SJCRH30 (cell line): ENCODE results near the gene CEMIP. TPM values are rescaled to one million over a fixed set of nuclear protein-coding genes. Genes with fewer than 3 reads are reported as not detected.

Experiments used
- DNase-seq, 2 experiments: peaks; one replicate each; pipeline ENCODE4 v3.0.0-alpha.2; 2015 to 2020
- H3K27ac ChIP-seq: fragments of 250-450 bp; sonication (Bioruptor Pico); 2 replicates; pipeline ENCODE4 v1.5.1; 2020; ENCODE audit warnings: mild to moderate bottlenecking, moderate library complexity
- H3K27me3 ChIP-seq: fragments of 250-450 bp; sonication (Bioruptor Pico); 2 replicates; pipeline ENCODE4 v1.5.1; 2020; ENCODE audit warnings: mild to moderate bottlenecking, moderate library complexity
- H3K36me3 ChIP-seq: fragments of 250-450 bp; sonication (Bioruptor Pico); 2 replicates; pipeline ENCODE4 v1.5.1; 2020; ENCODE audit warnings: mild to moderate bottlenecking, moderate library complexity
- H3K4me1 ChIP-seq: fragments of 250-450 bp; sonication (Bioruptor Pico); 2 replicates; pipeline ENCODE4 v1.5.1; 2020; ENCODE audit warnings: mild to moderate bottlenecking, moderate library complexity
- H3K4me3 ChIP-seq: fragments of 250-450 bp; sonication (Bioruptor Pico); 2 replicates; pipeline ENCODE4 v1.5.1; 2020; ENCODE audit warnings: mild to moderate bottlenecking, moderate library complexity
- H3K9me3 ChIP-seq: fragments of 250-450 bp; sonication (Bioruptor Pico); replicated peaks from 2 replicates; pipeline ENCODE4 v1.5.1; 2020; ENCODE audit warnings: mild to moderate bottlenecking, moderate library complexity
- total RNA-seq: library from RNA; depleted of rRNA; stranded (reverse); fragments of >200 nt; shearing (Covaris generic); gene quantifications from 2 replicates; pipeline ENCODE4 v1.2.3, GENCODE V29; 2014

The CEMIP gene
- total RNA-seq, 1 experiment from 2014 or later, result 0.20 TPM

DNA sequence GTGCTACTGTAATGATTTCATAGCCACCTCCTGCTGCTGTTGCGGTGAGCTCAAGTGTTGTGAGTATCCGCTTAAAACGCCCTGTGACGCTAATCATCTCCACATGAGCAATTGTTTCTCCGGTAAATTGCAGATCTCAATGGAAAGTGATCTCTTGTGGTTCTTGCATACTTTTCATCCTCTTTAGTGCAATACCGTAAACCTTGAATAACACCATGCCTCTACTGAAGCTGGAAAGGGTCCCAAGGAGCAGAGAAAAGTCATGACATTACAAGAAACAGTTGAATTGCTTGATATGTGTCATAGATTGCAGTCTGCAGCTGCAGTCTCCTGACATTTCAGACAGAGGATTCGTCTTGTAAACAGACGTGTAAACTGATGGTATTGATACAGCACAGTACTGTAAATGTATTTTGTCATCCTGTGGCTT, 6.0 kb upstream of the CEMIP start:
- H3K27me3 ChIP-seq, result no peaks in the 10 kb centered on the region
- no peaks in the 10 kb centered on the region for H3K9me3 ChIP-seq
- no peak overlapping the region for H3K27ac ChIP-seq
- H3K4me3 ChIP-seq, result no peak overlapping the region
- no peaks in the 10 kb centered on the region for H3K4me1 ChIP-seq
- no peaks in the 10 kb centered on the region for H3K36me3 ChIP-seq
- no peak for DNase-seq

GRCh38 chr15:80773792-80774352, 5.3 kb upstream of the CEMIP start:
- Histone ChIP-seq H3K36me3 (no peaks in the 10 kb centered on the region), H3K27me3 (no peaks in the 10 kb centered on the region), H3K9me3 (no peaks in the 10 kb centered on the region), H3K4me1 (no peaks in the 10 kb centered on the region), H3K27ac (no peak overlapping the region), H3K4me3 (no peak overlapping the region)
- no peak for DNase-seq

DNA sequence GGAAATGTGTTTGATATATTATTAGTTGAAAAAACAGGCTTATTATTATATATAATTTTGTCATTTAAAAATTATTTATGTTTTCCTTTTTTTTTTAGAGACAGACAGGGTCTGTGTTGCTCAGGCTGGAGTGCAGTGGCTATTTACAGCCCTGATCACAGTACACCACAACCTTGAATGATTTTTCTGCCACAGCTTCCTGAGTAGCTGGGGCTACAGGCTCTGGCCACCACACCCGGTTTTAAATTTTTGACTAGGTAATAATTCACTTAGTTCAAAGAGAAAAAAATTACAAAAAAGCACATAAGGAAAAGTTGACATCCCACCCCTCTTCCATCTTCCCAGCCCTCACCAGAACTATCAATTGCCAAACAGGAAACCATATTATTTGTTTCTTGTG, 4.7 kb upstream of the CEMIP start:
- no peak overlapping the region for H3K4me3 ChIP-seq
- H3K36me3 ChIP-seq, result no peaks in the 10 kb centered on the region
- no peak for DNase-seq
- no peaks in the 10 kb centered on the region; the same call in 1 of the 2 replicates for H3K27me3 ChIP-seq
- no peak overlapping the region for H3K27ac ChIP-seq
- H3K9me3 ChIP-seq, result no peaks in the 10 kb centered on the region
- H3K4me1 ChIP-seq, result no peaks in the 10 kb centered on the region

DNA sequence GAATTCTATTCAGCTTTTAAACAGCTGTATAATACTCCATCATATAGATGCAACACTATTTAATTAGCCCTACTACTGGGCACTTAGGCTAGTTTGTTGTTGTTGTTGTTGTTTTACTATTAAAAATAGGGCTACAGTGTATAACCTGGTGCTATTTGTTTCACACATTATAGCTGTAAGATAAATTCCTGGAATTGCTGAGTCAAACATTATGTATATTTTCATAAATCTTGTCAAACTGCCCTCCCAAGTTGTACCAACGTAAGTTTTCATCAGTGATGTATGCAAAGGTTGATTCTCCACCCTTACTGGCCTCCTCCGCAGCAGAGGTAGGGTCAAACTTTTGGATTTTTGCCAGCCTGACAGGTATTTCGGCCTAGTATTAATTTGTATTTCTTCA, 3.8 kb upstream of the CEMIP start:
- Histone ChIP-seq H3K27ac (no peak overlapping the region), H3K4me1 (no peaks in the 10 kb centered on the region), H3K9me3 (no peaks in the 10 kb centered on the region), H3K36me3 (no peaks in the 10 kb centered on the region), H3K4me3 (no peak overlapping the region), H3K27me3 (no peaks in the 10 kb centered on the region; the same call in 1 of the 2 replicates)
- no peak for DNase-seq

GRCh38 chr15:80776420-80777045, 2.6 kb upstream of the CEMIP start:
- peak; percentile 53 to 82 for DNase-seq
- no peaks in the 10 kb centered on the region for H3K9me3 ChIP-seq
- no peaks in the 10 kb centered on the region for H3K36me3 ChIP-seq
- no peaks in the 10 kb centered on the region for H3K4me1 ChIP-seq
- no peak overlapping the region for H3K27ac ChIP-seq
- no peaks in the 10 kb centered on the region; the same call in 1 of the 2 replicates for H3K27me3 ChIP-seq
- H3K4me3 ChIP-seq, result no peak overlapping the region

GRCh38 chr15:80777137-80777536, 2.0 kb upstream of the CEMIP start:
- H3K4me3 ChIP-seq, result no peak overlapping the region
- H3K4me1 ChIP-seq, result no peaks in the 10 kb centered on the region
- no peak overlapping the region for H3K27ac ChIP-seq
- H3K36me3 ChIP-seq, result no peaks in the 10 kb centered on the region
- DNase-seq, result peak in 1 of 2 experiments; percentile 12
- no peaks in the 10 kb centered on the region for H3K9me3 ChIP-seq
- H3K27me3 ChIP-seq, result no peaks in the 10 kb centered on the region; the same call in 1 of the 2 replicates

DNA sequence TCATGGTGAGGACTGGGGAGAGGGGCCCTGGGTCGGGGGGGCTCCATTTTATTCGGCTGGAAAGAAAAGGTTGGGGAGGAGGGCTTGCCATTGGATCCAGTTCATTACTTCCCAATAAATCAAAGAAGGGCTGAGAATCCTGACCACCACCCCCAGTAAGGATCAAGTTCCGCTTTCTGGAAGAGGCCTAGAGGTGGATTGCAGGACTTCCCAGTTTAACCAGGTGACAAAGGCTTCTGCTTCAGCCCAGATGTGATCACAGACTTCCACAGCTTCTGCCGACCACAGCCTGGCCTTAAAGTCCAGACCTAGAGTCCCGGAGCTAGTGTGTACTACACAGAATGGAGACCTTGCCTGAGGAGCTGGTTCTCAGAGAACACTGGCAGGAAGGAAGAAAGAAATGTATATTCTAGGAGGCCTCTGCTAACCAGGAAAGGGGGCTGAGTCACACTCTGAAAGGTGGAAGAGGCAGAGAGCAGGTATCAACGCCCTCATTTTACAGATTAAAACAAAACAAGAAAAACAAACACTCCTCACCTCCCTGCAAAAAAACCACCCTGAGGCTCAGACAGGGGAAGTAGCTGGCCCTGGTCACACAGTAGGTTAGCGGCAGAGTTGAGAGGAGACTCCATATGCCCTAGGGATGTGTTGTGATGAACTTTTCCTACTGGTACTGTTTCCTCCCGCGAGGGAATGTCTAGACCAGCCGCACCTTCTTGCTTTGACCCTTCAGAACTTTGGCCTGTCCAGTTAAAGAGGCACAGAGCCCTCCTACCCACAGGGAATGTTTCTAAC, 1.1 kb upstream of the CEMIP start:
- Histone ChIP-seq H3K4me3 (no peak overlapping the region), H3K9me3 (no peaks in the 10 kb centered on the region), H3K27me3 (no peaks in the 10 kb centered on the region; the same call in 1 of the 2 replicates), H3K27ac (no peak overlapping the region), H3K4me1 (no peaks in the 10 kb centered on the region), H3K36me3 (no peaks in the 10 kb centered on the region)
- DNase-seq, result no peak

DNA sequence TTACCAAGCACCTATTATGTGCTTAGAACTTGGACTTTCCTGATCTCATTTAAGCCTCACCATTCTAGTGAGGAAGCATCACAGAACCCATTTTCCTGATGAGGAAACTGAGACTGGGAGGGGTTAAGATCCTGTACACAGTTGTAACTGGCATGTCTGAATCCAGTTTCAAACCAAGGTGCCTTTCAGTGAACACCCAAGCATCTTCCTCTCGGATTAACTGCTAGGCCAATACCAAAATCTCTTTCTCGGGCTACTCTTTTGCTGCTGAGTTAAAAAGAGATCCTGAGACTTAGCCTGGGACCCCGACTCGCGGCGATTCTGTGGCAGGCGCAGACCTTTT, 578 bp upstream of the CEMIP start:
- H3K27me3 ChIP-seq, result no peaks in the 10 kb centered on the region; the same call in 1 of the 2 replicates
- H3K36me3 ChIP-seq, result no peaks in the 10 kb centered on the region
- H3K9me3 ChIP-seq, result no peaks in the 10 kb centered on the region
- no peak for DNase-seq
- no peaks in the 10 kb centered on the region for H3K4me1 ChIP-seq
- no peak overlapping the region for H3K4me3 ChIP-seq
- H3K27ac ChIP-seq, result no peak overlapping the region

DNA sequence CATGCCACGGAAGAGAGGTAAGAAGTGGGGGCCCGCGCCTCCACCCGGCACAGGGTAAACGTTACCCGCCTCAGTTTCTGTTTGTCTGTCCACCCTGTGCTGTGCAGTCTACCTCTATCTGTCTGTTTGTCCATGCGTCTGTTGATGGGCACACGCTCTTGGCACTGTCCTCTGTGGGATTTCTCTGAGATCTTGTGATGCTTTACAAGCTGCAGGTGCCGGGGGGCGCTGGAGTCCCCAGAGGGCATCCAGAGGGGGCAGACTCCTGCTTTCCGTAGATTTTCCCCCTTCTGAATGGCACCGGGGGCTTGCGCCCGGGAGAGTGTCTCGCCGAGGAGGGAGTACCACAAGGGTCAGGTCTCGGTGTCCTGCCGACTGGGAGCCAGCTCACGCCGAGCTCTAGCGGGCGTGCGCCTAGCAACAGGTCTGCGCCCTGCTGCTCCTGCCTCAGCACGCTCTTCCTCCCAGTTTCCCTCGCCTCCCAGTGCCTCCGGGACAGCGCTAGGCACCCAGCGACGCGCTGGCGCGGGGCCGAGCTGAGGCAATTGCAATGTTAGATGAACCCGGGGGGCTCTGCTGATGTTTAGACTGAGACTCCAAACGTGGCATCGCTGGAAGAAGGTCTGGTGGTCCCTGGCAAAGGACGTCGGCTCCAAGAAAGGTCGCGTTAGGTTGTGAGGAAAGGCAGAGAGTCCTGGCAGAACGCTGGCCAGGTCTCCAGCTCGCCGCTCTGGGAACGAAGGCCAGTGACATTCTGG, 667 bp downstream of the CEMIP start:
- no peak overlapping the region for H3K4me3 ChIP-seq
- H3K36me3 ChIP-seq, result no peaks in the 10 kb centered on the region
- no peak overlapping the region for H3K27ac ChIP-seq
- H3K4me1 ChIP-seq, result no peaks in the 10 kb centered on the region
- no peak for DNase-seq
- H3K27me3 ChIP-seq, result no peaks in the 10 kb centered on the region; the same call in 1 of the 2 replicates
- H3K9me3 ChIP-seq, result no peaks in the 10 kb centered on the region

- DNase-seq, result no peak
- H3K9me3 ChIP-seq, result no peaks in the 10 kb centered on the region
- no peaks in the 10 kb centered on the region; the same call in 1 of the 2 replicates for H3K27me3 ChIP-seq
- H3K36me3 ChIP-seq, result no peaks in the 10 kb centered on the region
- no peak overlapping the region for H3K4me3 ChIP-seq
- no peaks in the 10 kb centered on the region for H3K4me1 ChIP-seq
- no peak overlapping the region for H3K27ac ChIP-seq
Measured at GRCh38 chr15:80780416-80781221, 1.4 kb downstream of the CEMIP start.

GRCh38 chr15:80783260-80783659, 4.1 kb downstream of the CEMIP start:
- DNase-seq, result no peak
- H3K36me3 ChIP-seq, result no peaks in the 10 kb centered on the region
- peaks cover 4% of the 10 kb centered on the region; the same call in 1 of the 2 replicates for H3K27me3 ChIP-seq
- H3K4me1 ChIP-seq, result no peaks in the 10 kb centered on the region
- H3K4me3 ChIP-seq, result no peak overlapping the region
- H3K27ac ChIP-seq, result no peak overlapping the region
- no peaks in the 10 kb centered on the region for H3K9me3 ChIP-seq

DNA sequence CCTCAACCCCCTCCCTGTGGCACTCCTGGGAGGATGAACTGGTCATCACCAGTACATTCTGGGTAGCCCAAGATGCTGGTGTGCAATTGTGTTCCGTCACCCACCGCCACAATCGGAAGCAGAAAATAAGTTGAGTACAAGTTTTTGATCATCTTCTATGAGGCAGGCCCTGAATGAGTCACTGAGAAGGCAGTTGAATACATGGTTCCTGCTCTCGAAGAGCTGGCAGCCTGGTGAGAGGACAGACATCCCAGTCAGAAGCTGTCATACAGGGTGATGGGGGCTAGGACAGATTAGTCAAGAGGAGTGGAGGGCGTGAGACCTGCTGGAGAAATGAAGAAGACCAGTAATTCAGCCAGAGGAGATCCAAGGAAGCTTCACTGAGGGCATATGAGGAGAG, 6.2 kb downstream of the CEMIP start:
- Histone ChIP-seq H3K4me3 (no peak overlapping the region), H3K4me1 (no peaks in the 10 kb centered on the region; the same call in 1 of the 2 replicates), H3K36me3 (no peaks in the 10 kb centered on the region), H3K27ac (no peak overlapping the region), H3K27me3 (0 out of 2 replicates have a peak, but pooled peaks cover 4% of the 10 kb centered on the region), H3K9me3 (no peaks in the 10 kb centered on the region)
- DNase-seq, result no peak

DNA sequence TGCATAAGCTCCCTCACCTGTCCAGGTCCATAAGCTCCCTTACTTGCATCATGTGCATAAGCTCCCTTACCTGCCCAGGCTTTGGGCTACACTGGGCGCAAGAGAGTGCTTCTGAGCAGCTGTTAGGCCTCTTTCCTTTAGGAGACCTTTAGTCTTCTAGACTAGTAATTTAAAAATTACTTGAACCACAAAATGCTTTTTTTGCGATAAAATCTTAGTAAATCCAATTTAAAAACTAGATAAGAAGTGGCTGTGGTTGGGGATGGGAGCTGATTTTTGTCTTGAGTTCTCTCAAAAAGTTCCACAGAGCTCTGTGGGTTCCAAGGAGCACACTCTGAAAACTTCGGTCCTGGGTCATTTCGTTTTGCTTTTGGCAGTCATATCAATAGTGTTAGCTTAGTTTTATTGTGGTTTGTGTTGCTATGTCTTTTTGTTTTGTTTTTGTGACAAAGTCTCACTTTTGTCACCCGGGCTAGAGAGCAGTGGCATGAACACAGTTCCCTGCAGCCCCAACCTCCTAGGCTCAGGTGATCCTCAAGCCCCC, 6.7 kb downstream of the CEMIP start:
- no peak for DNase-seq
- no peak overlapping the region for H3K4me3 ChIP-seq
- no peaks in the 10 kb centered on the region; the same call in 1 of the 2 replicates for H3K4me1 ChIP-seq
- 0 out of 2 replicates have a peak, but pooled peaks cover 4% of the 10 kb centered on the region for H3K27me3 ChIP-seq
- no peaks in the 10 kb centered on the region for H3K36me3 ChIP-seq
- no peak overlapping the region for H3K27ac ChIP-seq
- no peaks in the 10 kb centered on the region for H3K9me3 ChIP-seq

DNA sequence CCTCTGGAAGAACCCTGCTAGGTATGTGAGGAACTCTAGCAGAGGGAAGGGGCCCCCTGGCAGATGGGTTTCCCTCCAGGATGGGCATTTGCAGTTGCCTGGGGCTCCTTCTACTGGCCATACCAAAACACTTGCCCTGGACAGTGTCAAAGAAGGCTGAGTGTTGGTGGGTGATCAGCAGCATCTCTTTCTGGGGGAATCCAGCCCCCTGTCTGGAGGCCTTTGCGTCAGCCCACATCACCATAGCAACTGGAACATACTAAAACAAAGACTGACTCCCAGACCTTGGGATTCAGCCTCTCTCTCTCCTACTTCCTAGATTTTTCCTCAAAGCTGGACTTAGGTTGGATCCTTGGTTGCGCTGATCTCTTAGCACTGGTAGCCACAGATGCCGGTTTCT, 8.1 kb downstream of the CEMIP start:
- DNase-seq, result no peak
- Histone ChIP-seq H3K36me3 (no peaks in the 10 kb centered on the region), H3K27ac (no peak overlapping the region)

More for the DNA sequence above, 8.1 kb downstream of the CEMIP start:
- H3K4me3 ChIP-seq, result no peak overlapping the region
- peaks cover 7% of the 10 kb centered on the region; the same call in 1 of the 2 replicates for H3K27me3 ChIP-seq
- no peaks in the 10 kb centered on the region; the same call in 1 of the 2 replicates for H3K4me1 ChIP-seq
- H3K9me3 ChIP-seq, result no peaks in the 10 kb centered on the region
